HCT116 (cell line): ENCODE results near the gene ELK4. TPM values are rescaled to one million over a fixed set of nuclear protein-coding genes. Genes with fewer than 3 reads are reported as not detected.

Experiments
- ATAC-seq: fragments of 200-7000 bp; cut with Tn5 transposase; 2 replicates; pipeline ENCODE4 v1.9.1; 2020; ENCODE audit warnings: mild to moderate bottlenecking, moderate library complexity
- BruUV-seq: library from RNA; stranded (reverse); fragments of 400-500 nt; replicated peaks from 2 replicates; lab custom pipeline; 2021; lab: Mats Ljungman, UMichigan
- CTCF ChIA-PET: fragments of 300-600 bp; sonication (Branson Sonifier 250); formaldehyde crosslinking; loops from one replicate; lab custom pipeline; 2021; ENCODE audit warnings: antibody characterized with exemption; lab: Charles Lee
- POLR2A ChIA-PET: fragments of 300-600, 350-600 bp; sonication (Branson Sonifier 250); formaldehyde crosslinking; loops from one replicate; lab custom pipeline; 2021; ENCODE audit warnings: antibody characterized with exemption; lab: Charles Lee
- RAD21 ChIA-PET, 2 experiments: fragments of 300-600 bp; sonication (Branson Sonifier 250); formaldehyde crosslinking; loops; one replicate each; lab custom pipeline; 2023; ENCODE audit warnings: low total read pairs in 2 of 2; ENCODE audit not compliant: uncharacterized antibody in 2 of 2, unreplicated experiment in 2 of 2, low non-redundant PET in 1 of 2; lab: Charles Lee
- DNase-seq: peaks from one replicate; pipeline ENCODE4 v3.0.0-alpha.2; 2010; ENCODE audit warnings: low read depth, low spot score
- H2AFZ ChIP-seq: fragments of 200-600 bp; shearing (Covaris generic), sonication (generic); 2 replicates; pipeline ENCODE4 v1.6.1; 2017; ENCODE audit warnings: low read depth, mixed run types, mixed read lengths, antibody characterized with exemption, low read length; ENCODE audit not compliant: poor library complexity, severe bottlenecking
- H3K27ac ChIP-seq: 2 replicates; pipeline ENCODE4 v1.5.1; 2012; ENCODE audit warnings: low read depth, low read length
- H3K27me3 ChIP-seq: fragments of 200-600 bp; sonication (generic); 2 replicates; pipeline ENCODE4 v1.6.1; 2016; ENCODE audit warnings: mixed run types, low read length, mixed read lengths; ENCODE audit not compliant: insufficient read depth
- H3K36me3 ChIP-seq, 2 experiments: fragments of 200-500 bp in 1 of 2; fragments of 200-600 bp in 1 of 2; sonication (Bioruptor generic) in 1 of 2; sonication (generic) in 1 of 2; 2 replicates each; pipeline versions ENCODE4 v1.5.1 to v1.6.1; 2014 to 2016; ENCODE audit warnings: low read length in 2 of 2, inconsistent platforms in 1 of 2, mixed read lengths in 1 of 2, mixed run types in 1 of 2; ENCODE audit not compliant: insufficient read depth in 2 of 2, control insufficient read depth in 1 of 2
- H3K4me1 ChIP-seq, 2 experiments: fragments of 200-600 bp in 1 of 2; sonication (generic) in 1 of 2; 2 replicates each; pipeline versions ENCODE4 v1.5.1 to v1.6.1; 2012 to 2017; ENCODE audit warnings: low read length in 2 of 2, inconsistent platforms in 1 of 2, mild to moderate bottlenecking in 1 of 2, mixed read lengths in 1 of 2, mixed run types in 1 of 2, moderate library complexity in 1 of 2; ENCODE audit not compliant: insufficient read depth in 2 of 2, control insufficient read depth in 1 of 2
- H3K4me2 ChIP-seq: fragments of 200-600 bp; sonication (generic); 2 replicates; pipeline ENCODE4 v1.6.1; 2017; ENCODE audit warnings: mixed run types, low read length, mixed read lengths
- H3K4me3 ChIP-seq, 2 experiments: fragments of 200-600 bp in 1 of 2; sonication (generic) in 1 of 2; replicated peaks in 1 of 2; 2 replicates each; pipeline ENCODE4 v1.5.1; 2011 to 2016; ENCODE audit warnings: low read length in 2 of 2, control low read depth in 1 of 2, low read depth in 1 of 2, mild to moderate bottlenecking in 1 of 2, mixed read lengths in 1 of 2, mixed run types in 1 of 2
- H3K79me2 ChIP-seq: fragments of 200-600 bp; sonication (generic); 2 replicates; pipeline ENCODE4 v1.6.1; 2017; ENCODE audit warnings: mild to moderate bottlenecking, mixed run types, low read length, moderate library complexity, mixed read lengths; ENCODE audit not compliant: insufficient read depth
- H3K9ac ChIP-seq: fragments of 200-600 bp; sonication (generic); 2 replicates; pipeline ENCODE4 v1.6.1; 2016; ENCODE audit warnings: low read length, mixed read lengths
- H3K9me2 ChIP-seq: fragments of 200-600 bp; sonication (generic), shearing (Covaris generic); 2 replicates; pipeline ENCODE4 v1.6.1; 2017; ENCODE audit warnings: mixed run types, mild to moderate bottlenecking, moderate library complexity; ENCODE audit not compliant: insufficient read depth
- H3K9me3 ChIP-seq, 2 experiments: fragments of 200-500 bp in 1 of 2; fragments of 200-600 bp in 1 of 2; sonication (Bioruptor generic) in 1 of 2; sonication (generic) in 1 of 2; 2 replicates each; pipeline ENCODE4 v1.6.1; 2014 to 2017; ENCODE audit warnings: low read length in 2 of 2, mixed read lengths in 2 of 2, inconsistent platforms in 1 of 2, low read depth in 1 of 2, mild to moderate bottlenecking in 1 of 2, mixed run types in 1 of 2, moderate library complexity in 1 of 2; ENCODE audit not compliant: control insufficient read depth in 1 of 2, insufficient read depth in 1 of 2
- H4K20me1 ChIP-seq: fragments of 200-600 bp; sonication (generic), shearing (Covaris generic); 2 replicates; pipeline ENCODE4 v1.6.1; 2017; ENCODE audit warnings: mixed run types, mild to moderate bottlenecking, moderate library complexity; ENCODE audit not compliant: insufficient read depth
- CEBPB ChIP-seq: IDR thresholded peaks from 2 replicates; pipeline ENCODE4 v1.6.1; 2012; ENCODE audit warnings: low read depth
- CTCF ChIP-seq, 3 experiments: fragments of 200-600 bp in 1 of 3; sonication (generic) in 1 of 3; IDR thresholded peaks in 2 of 3; conservative IDR thresholded peaks in 1 of 3; 2 replicates each; pipeline ENCODE4 v1.5.1; 2012 to 2017; ENCODE audit warnings: low read depth in 2 of 3, low read length in 2 of 3, antibody characterized with exemption in 1 of 3, borderline replicate concordance in 1 of 3, control low read depth in 1 of 3, mild to moderate bottlenecking in 1 of 3, mixed read lengths in 1 of 3, mixed run types in 1 of 3, moderate library complexity in 1 of 3; ENCODE audit not compliant: insufficient read depth in 1 of 3
- EGR1 ChIP-seq: IDR thresholded peaks from 2 replicates; pipeline ENCODE4 v1.6.1; 2012; ENCODE audit warnings: low read depth
- ELF1 ChIP-seq: IDR thresholded peaks from 2 replicates; pipeline ENCODE4 v1.6.1; 2012; ENCODE audit warnings: low read depth, borderline replicate concordance
- EZH2phosphoT487 ChIP-seq: fragments of 200-600 bp; IDR thresholded peaks from 2 replicates; pipeline ENCODE4 v1.6.1; 2018; ENCODE audit warnings: antibody characterized with exemption, borderline replicate concordance
- JUND ChIP-seq: IDR thresholded peaks from 2 replicates; pipeline ENCODE4 v1.6.1; 2012
- MAX ChIP-seq: IDR thresholded peaks from 2 replicates; pipeline ENCODE4 v1.6.1; 2012
- POLR2A ChIP-seq: IDR thresholded peaks from 2 replicates; pipeline ENCODE4 v1.7.0; 2011; ENCODE audit warnings: borderline replicate concordance; ENCODE audit not compliant: insufficient read depth, insufficient read length; ENCODE audit errors: extremely low read depth
- POLR2AphosphoS5 ChIP-seq: IDR thresholded peaks from 2 replicates; pipeline ENCODE4 v1.6.1; 2011; ENCODE audit warnings: mild to moderate bottlenecking, low read depth, low read length, moderate library complexity
- RAD21 ChIP-seq: IDR thresholded peaks from 2 replicates; pipeline ENCODE4 v1.6.1; 2012; ENCODE audit warnings: low read depth, mild to moderate bottlenecking
- REST ChIP-seq: IDR thresholded peaks from 2 replicates; pipeline ENCODE4 v1.6.1; 2012; ENCODE audit warnings: low read depth
- YY1 ChIP-seq: IDR thresholded peaks from 2 replicates; pipeline ENCODE4 v1.6.1; 2011; ENCODE audit warnings: low read length, low read depth, moderate library complexity, mild to moderate bottlenecking; ENCODE audit not compliant: insufficient replicate concordance; ENCODE audit errors: extremely low read depth
- ZBTB33 ChIP-seq: IDR thresholded peaks from 2 replicates; pipeline ENCODE4 v1.6.1; 2011; ENCODE audit warnings: mild to moderate bottlenecking, low read length, moderate library complexity; ENCODE audit not compliant: insufficient replicate concordance; ENCODE audit errors: extremely low read depth
- intact Hi-C: fragments of 100-400 bp; cut with micrococcal nuclease; formaldehyde crosslinking; loops from 2 replicates; pipeline ENCODE4 v1.10.0; 2022
- total RNA-seq: library from RNA; stranded (reverse); gene quantifications from one replicate; pipeline ENCODE4 v1.2.1, GENCODE V29; 2021; ENCODE audit not compliant: unreplicated experiment
- TF ChIP-seq, protein P1 (sequence below): IDR thresholded peaks from 2 replicates; pipeline ENCODE4 v1.6.1; 2012

Gene ELK4
- total RNA-seq, 1 experiment from 2014 or later: 46.2 TPM

DNA sequence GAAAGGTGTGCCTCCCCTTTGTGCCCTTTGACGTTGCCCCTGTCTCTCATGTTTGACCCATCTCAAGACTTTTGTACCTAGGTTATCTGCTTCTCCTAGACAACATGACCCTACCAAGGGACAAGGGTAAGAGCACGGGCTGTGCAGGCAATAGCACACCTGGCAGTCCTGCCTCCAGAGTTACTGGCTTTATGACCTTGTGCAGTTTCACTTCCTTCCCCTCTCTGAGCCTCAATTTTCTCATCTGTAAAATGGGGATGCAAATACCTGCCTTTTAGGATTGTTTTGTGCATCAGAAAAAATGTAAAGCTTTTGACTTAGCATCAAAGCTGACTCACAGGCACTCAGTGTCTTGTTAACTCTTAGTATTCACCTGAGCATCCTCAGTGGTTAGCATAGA lies 36.4 kb downstream of the ELK4 start:
- no TSS peak for BruUV-seq
- no peaks in the 10 kb centered on the region for H4K20me1 ChIP-seq
- ATAC-seq (no peak), DNase-seq (no peak)
- H3K79me2 ChIP-seq: no peaks in the 10 kb centered on the region
- H3K9me2 ChIP-seq: no peaks in the 10 kb centered on the region
- H3K4me1 ChIP-seq: peaks cover 0 to 11% of the 10 kb centered on the region in 2 experiments; a peak in 2 of 4 replicates
- no peaks in the 10 kb centered on the region for H3K36me3 ChIP-seq
- H3K9me3 ChIP-seq: no peaks in the 10 kb centered on the region
- H3K27ac ChIP-seq: no peak overlapping the region
- intact Hi-C loops: loop anchor here (10.0 kb wide), 1 partner anchor 309 kb away; no protein-coding TSS in a partner anchor
- no peak overlapping the region for H3K9ac ChIP-seq
- H3K4me2 ChIP-seq: no peak overlapping the region
- no peak overlapping the region for H2AFZ ChIP-seq
- TF ChIP-seq MAX: no peak
- TF ChIP-seq ZBTB33: no peak
- TF ChIP-seq POLR2A: no peak
- no peak for TF ChIP-seq RAD21
- TF ChIP-seq YY1: no peak
- TF ChIP-seq EZH2phosphoT487: no peak
- TF ChIP-seq CTCF (IDR thresholded peaks at IDR 0.05 in 2 of 3, conservative IDR thresholded peaks at IDR 0.05 in 1 of 3; ENCODE audit: borderline replicate concordance in 1 of 3, insufficient read depth in 1 of 3, low read depth in 2 of 3, low read length in 2 of 3): no peak
- no peak for TF ChIP-seq CEBPB
- TF ChIP-seq POLR2AphosphoS5: no peak
- TF ChIP-seq ELF1: no peak
- TF ChIP-seq, protein P1, sequence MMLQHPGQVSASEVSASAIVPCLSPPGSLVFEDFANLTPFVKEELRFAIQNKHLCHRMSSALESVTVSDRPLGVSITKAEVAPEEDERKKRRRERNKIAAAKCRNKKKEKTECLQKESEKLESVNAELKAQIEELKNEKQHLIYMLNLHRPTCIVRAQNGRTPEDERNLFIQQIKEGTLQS: no peak
- TF ChIP-seq REST: no peak
- no peak for TF ChIP-seq EGR1
- TF ChIP-seq JUND: no peak
- ChIA-PET POLR2A (no interaction called here), CTCF (interaction anchor here (1.2 to 8.1 kb wide), 2 partner anchors 63 kb away, joined by 4 to 230 read pairs; no protein-coding TSS in a partner anchor), RAD21 (no interaction called here)
- H3K27me3 ChIP-seq: no peaks in the 10 kb centered on the region
- H3K4me3 ChIP-seq: no peak overlapping the region
